ENCODE data around the gene RFPL4A. TPM values are rescaled to one million over a fixed set of nuclear protein-coding genes. Genes with fewer than 3 reads are reported as not detected.
"Not testable (repeated sequence)": the region's sequence is repeated elsewhere in the genome, so short reads cannot be mapped to it uniquely, and the experiment has no call there.

Gene RFPL4A
- total RNA-seq, 1 donor from 2014 or later: not detected

- Mint-ChIP-seq H3K27me3 (peaks cover 34% of the 10 kb centered on the region), H3K4me1 (no peaks in the 10 kb centered on the region), H3K9me3 (peaks cover 18% of the 10 kb centered on the region), H3K36me3 (ENCODE audit: low read depth) (no peaks in the 10 kb centered on the region), H3K27ac (no peak overlapping the region), H3K4me3 (no peak overlapping the region)
- ATAC-seq (ENCODE audit: low read depth) (no peak), DNase-seq (no peak)
- intact Hi-C loops (cut with micrococcal nuclease): no loop called here
- no peak for TF ChIP-seq CTCF (IDR thresholded peaks at IDR 0.05)
- CTCF ChIA-PET: no interaction called here
- POLR2A ChIA-PET: no interaction called here
Observed at GRCh38 chr19:55720214-55720746, 38.6 kb upstream of the RFPL4A start.

- intact Hi-C loops (cut with micrococcal nuclease): no loop called here
- peaks cover 36% of the 10 kb centered on the region for H3K27me3 Mint-ChIP-seq
- peaks cover 18% of the 10 kb centered on the region for H3K9me3 Mint-ChIP-seq
- ChIA-PET POLR2A (no interaction called here), CTCF (no interaction called here)
- H3K4me1 Mint-ChIP-seq: no peaks in the 10 kb centered on the region
- DNase-seq: no peak
- H3K4me3 Mint-ChIP-seq: no peak overlapping the region
- no peak for TF ChIP-seq CTCF (IDR thresholded peaks at IDR 0.05)
- H3K27ac Mint-ChIP-seq: no peak overlapping the region
- no peak for ATAC-seq (ENCODE audit: low read depth)
- H3K36me3 Mint-ChIP-seq (ENCODE audit: low read depth): no peaks in the 10 kb centered on the region
Observed at GRCh38 chr19:55720801-55721200, 38.1 kb upstream of the RFPL4A start.

- ChIA-PET CTCF (no interaction called here), POLR2A (no interaction called here)
- peaks cover 18% of the 10 kb centered on the region for H3K9me3 Mint-ChIP-seq
- H3K36me3 Mint-ChIP-seq (ENCODE audit: low read depth): no peaks in the 10 kb centered on the region
- H3K4me3 Mint-ChIP-seq: no peak overlapping the region
- no peak for DNase-seq
- H3K27ac Mint-ChIP-seq: no peak overlapping the region
- H3K4me1 Mint-ChIP-seq: no peaks in the 10 kb centered on the region
- intact Hi-C loops (cut with micrococcal nuclease): no loop called here
- peaks cover 28% of the 10 kb centered on the region for H3K27me3 Mint-ChIP-seq
- ATAC-seq (ENCODE audit: low read depth): no peak
- no peak for TF ChIP-seq CTCF (IDR thresholded peaks at IDR 0.05)
Observed at GRCh38 chr19:55723491-55723890, 35.4 kb upstream of the RFPL4A start.

- H3K27me3 Mint-ChIP-seq; ATAC-seq (ENCODE audit: low read depth); H3K4me1 Mint-ChIP-seq; intact Hi-C loops (cut with micrococcal nuclease); H3K27ac Mint-ChIP-seq; POLR2A ChIA-PET; CTCF ChIA-PET; H3K36me3 Mint-ChIP-seq (ENCODE audit: low read depth); H3K4me3 Mint-ChIP-seq; DNase-seq; H3K9me3 Mint-ChIP-seq: not testable (repeated sequence)
Observed at GRCh38 chr19:55730378-55730777, 28.5 kb upstream of the RFPL4A start.

- ChIA-PET CTCF (no interaction called here), POLR2A (no interaction called here)
- no peak for ATAC-seq (ENCODE audit: low read depth)
- DNase-seq: no peak
- H3K4me1 Mint-ChIP-seq: no peaks in the 10 kb centered on the region
- peaks cover 2% of the 10 kb centered on the region for H3K27me3 Mint-ChIP-seq
- H3K4me3 Mint-ChIP-seq: no peak within 1 kb of the TSS
- no peak within 1 kb of the TSS for H3K27ac Mint-ChIP-seq
- no peaks in the 10 kb centered on the region for H3K36me3 Mint-ChIP-seq (ENCODE audit: low read depth)
- H3K9me3 Mint-ChIP-seq: no peaks in the 10 kb centered on the region
- intact Hi-C loops (cut with micrococcal nuclease): no loop called here
- no peak for TF ChIP-seq CTCF (IDR thresholded peaks at IDR 0.05)
Observed at GRCh38 chr19:55738302-55738701, 20.6 kb upstream of the RFPL4A start, which contains the start of gene NLRP9. Gene NLRP9 (minus strand): TSS chr19:55738402. CDS start chr19:55738374, 28 bp downstream.

- DNase-seq: no peak
- Mint-ChIP-seq H3K4me3 (no peak overlapping the region), H3K27ac (no peak overlapping the region), H3K36me3 (ENCODE audit: low read depth) (no peaks in the 10 kb centered on the region), H3K4me1 (no peaks in the 10 kb centered on the region), H3K27me3 (peaks cover 5% of the 10 kb centered on the region), H3K9me3 (no peaks in the 10 kb centered on the region)
- intact Hi-C loops (cut with micrococcal nuclease): no loop called here
- ChIA-PET POLR2A (no interaction called here), CTCF (no interaction called here)
- no peak for TF ChIP-seq CTCF (IDR thresholded peaks at IDR 0.05)
- ATAC-seq (ENCODE audit: low read depth): no peak
Observed at GRCh38 chr19:55750715-55751114, 8.2 kb upstream of the RFPL4A start.
